Activated gamma-delta T cell (primary cell): ENCODE results near the gene ZNF384.

Experiments used
- DNase-seq: peaks from one replicate; lab custom pipeline; 2025; lab: John Stamatoyannopoulos, UW

The ZNF384 gene

DNA sequence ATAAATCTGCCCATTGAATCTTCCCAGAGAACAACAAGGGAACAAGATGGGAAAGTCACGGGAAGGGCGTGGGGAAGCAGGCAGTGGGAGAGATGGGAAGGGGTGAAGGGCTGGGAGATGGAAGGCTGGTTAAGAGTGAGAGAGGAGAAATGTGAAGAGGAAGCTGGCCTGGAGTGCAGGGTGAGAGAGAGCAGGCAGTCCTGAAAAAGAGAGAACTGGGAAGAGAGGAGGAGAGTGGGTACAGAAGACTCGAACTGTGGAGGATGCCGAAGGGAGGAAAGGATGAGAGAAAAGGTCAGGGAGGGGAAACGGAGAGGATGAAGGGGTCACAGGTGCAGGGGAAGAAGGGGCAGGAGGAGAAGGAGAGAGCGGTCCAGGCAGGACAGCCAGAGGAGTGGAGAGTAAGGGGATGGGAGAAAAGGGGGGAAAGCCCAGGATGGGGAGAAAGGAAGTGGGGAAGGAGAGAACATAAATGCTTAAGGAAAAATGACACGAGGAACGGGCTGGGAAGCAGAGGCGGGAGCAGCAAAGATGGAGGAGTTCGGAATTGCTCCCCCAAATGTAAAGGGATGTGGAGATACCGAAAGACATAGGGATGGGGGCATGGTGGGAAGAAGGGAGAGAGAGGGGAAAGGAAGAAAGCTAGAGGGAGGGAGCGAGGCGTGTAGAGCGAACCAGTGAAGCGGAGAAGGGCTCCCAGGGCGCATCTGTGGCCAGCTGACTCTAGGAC, 10.2 kb upstream of the ZNF384 start:
- DNase-seq, result no peak

DNA sequence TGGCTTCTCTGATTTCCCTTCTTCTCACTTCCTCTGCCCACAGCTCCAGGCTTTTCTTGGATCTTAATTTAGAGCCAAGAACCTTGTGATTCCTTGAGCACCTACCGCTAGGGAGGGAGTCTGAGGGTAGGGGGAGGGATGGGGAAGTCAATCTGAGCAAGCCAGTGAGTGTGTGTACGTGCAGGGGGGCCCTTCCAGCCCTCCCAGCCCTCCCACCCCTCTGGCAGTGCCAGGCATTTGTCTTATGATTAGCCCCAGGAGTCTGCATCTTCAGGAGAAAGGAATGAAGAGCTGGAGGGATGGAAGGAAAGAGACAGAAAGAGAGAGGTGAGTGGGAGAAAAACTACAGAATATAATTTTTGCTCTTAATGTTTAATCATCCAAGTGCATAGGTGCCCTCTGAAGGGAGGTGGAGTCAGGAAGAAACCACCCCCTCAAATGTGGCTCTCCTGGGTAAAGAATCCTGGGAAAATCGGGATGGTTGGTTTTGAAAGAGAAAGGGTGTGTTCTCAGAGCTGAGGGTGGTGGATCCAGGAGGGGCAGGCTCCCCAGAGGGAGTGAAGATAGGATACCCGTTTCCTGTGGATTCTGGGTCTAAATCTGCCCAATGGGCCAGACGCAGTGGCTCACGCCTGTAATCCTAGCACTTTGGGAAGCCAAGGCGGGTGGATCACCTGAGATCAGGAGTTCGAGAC, 9.3 kb upstream of the ZNF384 start:
- no peak for DNase-seq

DNA sequence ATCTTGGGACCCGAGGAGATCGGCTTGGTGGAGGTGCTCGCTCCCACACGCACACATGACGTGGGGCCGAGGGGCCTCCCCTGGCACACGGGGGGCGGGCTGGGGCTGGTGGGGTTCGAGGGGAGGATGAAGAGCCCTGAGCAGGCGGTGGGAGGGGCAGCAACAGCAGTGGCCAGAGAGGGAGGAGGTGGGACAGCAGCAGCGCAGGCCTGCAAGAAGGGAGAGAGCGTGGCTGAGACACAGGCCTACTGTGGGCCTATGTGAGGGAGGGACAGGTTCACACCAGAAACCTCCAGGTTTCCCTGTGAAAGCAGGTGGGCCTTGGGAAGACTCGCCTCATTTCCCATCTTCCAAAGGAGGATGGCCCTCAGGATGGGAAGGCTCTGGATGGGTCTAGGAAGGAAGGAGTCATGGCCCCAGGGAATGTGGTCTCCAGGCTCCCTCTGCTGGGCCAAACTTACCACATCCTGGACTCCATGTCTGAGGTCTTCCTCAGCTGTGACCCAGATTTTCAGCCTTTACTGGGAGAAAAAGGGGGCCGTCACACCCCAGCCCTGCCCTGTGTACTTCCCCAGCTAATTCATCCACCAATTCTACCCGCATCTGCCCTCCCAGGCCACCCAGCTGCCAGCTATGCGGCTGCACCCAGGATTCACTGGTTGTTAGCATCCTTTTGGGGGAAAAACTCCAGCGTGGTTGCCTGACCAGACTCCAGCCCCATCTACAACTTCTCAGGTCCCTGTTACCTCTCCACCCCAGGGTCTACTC, 8.6 kb upstream of the ZNF384 start:
- no peak for DNase-seq

DNA sequence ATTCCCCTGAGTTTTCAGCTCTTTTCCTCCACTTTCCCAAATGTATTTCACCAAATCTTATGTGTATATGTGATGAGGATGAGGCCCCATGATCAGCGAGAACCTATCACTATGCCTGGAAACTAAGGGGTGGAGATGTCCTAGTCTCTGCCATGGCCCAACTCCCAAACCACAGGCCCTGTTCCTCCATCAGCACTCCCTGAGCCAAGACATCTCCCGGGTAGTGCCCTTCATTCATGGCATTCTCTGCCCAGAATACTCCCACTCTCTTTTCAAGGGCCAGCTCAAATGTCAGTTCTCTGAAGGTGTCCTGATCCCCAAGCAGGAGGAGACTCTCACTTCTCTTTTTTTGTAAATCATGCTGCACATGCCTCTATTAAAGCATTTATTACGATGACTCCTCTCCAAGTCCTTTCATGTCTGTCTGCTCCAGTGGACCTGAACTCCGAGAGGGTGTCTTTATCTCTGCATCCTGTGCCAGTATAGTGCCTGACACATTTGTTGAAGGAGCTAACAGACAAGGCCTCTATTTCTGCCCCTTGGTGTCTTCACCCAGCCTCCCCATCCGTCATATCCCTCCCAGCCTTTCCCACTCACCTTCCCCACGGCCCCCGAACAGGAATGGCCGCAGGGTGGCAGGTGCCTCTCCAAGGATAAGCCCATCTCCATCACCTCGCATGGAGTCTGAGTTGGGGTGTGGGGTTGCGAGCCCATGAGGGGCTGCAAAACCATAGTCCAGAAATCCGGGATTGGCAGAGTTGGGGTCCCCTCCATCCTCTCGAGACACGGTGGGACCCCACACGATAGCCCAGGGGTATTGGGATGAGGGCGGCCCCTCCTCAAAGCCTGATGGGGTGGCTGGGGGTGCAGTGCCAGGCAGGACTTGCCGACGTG, 7.8 kb upstream of the ZNF384 start:
- no peak for DNase-seq

DNA sequence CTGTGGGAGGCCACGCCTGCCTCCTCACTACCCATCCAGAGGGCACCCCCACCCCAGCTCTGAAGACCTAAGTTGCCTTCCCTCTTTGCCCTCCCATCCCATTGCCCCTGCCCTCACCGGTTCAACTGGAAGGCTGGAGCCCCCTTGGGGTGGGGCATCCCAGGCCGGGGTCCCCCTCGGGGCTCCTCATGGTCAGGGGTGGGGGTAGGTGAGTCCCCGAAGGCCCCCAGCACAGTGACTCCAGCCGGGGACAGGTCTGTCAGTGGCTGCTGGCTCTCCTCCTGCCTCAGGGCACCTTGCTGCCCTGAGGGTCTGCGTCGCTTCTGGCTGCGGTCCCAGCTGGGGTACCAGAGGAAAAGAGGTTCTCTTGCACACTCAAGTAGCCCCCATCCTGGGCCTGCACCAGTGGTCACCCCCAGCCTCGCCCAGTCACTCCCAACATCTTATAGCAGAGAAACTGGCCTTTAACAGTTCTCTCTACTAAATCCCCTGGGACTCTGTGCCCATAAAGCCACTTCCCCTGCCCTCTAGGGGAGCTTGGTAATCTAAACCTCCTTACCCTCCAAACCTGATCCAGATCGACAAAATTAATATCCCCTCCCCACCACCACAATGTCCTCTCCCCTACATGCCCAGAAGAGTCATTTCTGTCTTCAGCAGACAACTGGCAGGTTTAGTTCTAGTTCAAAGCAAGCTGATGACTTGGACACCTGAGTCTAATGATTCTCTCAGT, 6.3 kb upstream of the ZNF384 start:
- no peak for DNase-seq

DNA sequence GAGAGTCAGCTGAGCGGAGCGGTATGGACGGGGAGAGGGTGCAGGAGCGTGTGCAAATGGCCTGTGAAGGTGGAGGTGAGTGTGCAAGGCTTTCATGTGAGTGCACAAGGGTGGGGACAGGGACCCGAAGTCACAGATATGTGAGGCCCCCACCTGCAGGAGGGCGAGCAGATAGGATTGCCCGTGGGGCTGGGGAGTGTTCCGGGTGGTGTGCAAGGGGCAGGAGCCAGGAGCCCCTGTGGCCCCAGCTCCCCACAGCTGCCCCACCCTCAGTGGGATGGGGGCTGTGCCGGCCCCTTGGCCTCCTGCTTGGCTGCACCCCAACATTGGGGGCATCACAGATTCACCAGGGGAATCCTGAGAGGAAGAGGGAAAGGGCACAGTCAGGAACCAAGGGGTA, 5.5 kb upstream of the ZNF384 start:
- DNase-seq, result no peak

DNA sequence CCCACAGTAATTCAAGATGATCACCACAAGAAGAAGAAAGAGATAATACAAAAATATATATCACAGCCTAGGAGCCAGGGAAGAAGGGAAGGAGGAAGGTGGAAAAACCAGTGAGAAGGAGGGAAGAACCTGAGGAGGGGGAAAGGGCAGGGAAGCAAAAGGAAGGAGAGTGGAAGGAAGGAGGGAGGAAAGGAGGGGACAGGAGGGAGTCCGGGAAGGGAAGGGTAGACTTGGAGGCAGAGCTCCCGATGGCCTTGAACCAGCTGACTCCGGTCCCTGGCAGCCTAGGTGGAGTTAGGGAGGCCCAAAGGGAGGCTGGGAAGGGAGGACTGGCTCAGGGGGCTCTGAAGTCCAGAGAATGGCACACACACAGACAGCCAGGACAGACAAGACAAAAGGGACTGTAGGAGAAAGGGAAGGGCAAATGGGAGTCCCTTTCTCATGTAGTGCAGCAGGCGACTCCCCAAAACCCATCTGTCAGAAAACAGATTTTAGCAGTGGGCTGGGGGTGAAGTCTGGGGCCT, 4.7 kb upstream of the ZNF384 start:
- DNase-seq, result no peak

DNA sequence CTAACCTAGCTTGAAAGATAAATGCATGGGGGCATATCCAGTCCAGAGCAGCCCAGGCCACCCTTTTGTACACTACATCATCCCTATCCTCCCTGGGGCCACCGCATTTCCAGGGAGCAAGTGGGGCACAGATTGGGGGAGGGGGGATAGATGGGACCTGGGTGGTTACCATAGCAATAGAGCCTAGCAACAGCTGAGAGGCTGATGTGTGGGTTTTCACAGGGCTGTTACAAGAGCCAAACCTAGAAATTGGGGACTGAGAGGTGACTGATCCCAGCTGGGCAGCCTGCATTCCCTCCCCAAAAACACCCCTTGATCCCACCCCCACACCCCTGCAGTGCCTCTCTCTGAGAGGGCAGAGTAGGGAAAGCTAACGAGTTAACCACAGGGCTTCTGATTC, 3.7 kb upstream of the ZNF384 start:
- no peak for DNase-seq

DNA sequence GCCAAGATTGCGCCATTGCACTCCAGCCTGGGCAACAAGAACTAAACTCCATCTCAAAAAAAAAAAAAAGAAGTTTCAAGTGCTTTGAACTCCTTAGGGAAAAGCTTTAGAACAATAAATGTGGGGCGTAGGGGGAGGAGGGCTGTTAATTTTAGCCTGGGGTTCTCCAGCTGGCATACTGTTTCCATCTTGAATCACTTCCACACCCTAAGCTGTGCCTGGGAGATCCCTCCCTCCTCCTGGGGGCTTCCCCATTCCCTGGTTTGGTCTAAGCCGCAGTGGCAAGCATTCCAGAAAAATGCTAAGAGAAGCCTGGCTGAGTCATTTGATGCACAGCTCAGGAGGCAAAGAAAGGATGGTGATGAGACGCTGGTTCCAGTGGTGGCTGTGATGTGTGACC, 2.3 kb upstream of the ZNF384 start:
- DNase-seq, result no peak

DNA sequence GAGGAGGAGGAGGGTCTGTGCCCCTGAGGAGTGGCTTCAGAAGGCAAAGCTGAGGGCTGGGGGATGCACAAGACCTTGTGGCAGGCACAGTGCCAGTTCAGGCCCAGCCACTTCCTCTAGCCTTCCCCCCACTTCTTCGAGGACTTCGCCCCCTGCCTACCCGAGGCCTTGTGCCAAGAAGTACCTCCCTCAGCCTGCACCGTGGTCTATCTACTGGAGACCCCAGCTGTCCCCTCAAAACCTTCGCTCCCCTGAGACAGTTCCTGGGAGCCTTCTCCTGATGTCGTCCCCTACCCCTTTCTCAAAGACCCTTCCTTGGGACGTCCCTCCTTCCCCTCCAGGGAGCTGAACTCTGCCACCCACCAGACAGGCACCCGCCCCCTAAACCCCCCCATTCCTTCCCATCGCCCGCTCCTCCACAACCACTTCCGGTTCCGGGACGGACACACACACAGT, 604 bp downstream of the ZNF384 start:
- no peak for DNase-seq

DNA sequence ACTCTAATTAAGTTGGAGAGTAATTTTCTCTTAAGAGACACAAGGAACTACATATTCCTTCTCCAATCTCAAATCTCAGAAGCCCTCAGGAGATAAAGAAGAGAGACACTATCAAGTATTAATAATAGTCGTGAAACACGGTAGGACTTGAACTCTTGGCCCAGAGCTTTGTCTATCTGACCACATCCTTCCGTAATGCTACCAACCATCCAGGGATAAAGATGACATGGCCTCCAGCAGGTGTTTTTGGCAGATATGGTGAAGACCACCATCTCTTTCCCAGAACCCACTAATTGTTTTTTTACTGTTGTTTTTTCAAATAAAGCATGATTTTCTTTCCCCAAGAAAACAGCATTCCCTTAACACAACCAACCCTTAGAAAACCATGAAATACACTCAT, 3.4 kb downstream of the ZNF384 start:
- DNase-seq, result no peak

DNA sequence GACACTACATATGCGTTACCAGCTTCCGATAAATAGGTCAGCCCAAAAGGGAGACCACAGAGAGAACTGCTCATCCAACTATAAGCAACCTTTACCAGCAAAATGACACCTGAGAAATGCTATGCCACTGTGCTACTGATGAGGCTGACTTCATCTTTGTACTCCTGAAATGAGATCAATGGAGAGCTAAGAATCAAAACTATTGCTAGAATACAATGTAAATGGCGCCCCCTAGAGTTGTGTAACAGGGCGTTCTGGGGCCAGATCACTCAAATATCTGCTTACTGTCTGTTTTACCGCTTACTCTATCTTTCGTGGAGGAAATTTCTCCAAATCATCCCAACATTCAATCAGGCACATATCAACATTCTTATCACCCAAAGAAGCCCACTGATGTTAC, 4.6 kb downstream of the ZNF384 start:
- DNase-seq, result no peak

DNA sequence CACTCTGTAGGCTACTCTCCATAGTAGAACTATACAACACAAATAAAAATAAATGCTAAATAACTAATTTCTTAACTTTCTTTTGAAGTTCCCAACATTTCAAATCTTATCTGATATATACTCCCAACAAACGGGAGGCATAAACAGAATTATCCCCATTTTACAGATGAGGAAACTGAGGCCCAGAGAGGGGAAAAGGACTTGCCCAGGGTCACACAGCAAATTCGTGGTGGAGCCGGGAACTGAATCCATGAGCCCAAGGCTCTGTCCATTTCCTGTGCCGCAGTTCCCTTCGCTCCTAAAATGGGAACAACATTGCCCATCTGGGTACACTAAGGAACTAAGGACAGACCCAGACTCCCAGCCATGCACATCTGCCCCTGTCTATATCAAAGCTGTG, 12.2 kb downstream of the ZNF384 start:
- no peak for DNase-seq

DNA sequence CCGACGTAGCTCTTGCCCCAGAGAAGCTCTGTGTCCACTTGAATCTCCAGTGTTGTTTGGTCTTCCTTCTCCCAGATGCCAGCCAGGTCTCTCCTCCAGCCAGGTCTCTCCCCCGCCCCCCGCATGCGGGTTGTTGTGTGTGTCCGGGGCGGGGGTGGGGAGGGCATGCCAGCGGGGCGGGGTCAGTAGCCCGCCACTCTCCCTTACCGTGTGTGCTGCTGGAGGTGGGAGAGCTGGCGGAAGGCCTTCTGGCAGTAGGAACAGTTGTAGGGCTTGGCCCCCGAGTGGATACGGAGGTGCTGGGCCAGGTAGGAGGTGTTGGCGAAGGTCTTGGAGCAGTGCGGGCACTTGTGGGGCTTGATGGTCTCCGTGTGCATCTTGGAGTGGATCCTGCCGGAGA, 17.0 kb downstream of the ZNF384 start:
- no peak for DNase-seq

DNA sequence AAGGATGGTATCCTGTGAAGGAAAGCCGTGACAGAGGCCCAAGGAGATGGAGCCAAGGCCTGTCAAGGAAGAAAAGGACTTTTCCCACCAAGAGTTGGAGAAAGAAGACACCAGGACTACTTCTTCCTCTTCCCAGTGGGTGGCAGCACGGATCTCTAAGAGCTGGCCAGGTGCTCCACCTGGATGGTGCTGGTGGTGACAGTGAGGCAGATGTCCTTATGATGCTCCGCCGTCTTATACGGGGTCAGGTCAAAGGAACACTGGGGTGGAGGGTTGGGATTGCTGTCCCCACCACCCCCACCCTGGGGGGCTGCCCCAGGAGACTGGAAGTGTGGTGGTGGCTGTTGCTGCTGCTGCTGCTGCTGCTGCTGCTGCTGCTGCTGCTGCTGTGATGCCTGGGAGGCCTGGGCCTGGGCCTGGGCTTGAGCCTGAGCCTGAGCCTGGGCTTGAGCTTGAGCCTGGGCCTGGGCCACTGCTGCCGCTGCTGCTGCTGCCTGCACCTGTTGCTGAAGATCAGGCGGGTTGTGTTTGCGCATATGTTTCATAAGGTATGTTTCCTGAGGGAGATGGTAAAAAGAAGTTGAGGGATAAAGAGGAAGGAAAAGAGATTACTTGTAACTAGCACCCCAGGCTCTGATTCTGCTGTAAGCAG, 21.5 kb downstream of the ZNF384 start:
- DNase-seq, result no peak

DNA sequence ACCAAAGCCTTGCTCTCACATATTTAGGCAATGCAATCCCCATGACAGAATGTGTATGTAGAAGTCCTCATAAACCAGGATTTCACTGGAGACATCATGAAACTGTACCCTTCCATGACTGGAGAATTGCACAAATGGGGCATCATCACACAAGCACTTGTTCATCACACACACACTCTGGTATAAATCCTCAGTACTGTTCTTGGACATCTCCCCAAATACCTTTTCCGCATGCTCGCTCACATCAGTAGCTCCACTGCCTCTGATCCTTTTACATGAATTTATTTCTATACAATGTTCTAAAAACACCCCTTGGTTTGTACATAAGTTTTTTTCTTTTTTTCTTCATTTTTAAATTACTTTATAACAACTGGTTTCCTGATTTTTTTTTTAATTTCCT, 23.0 kb downstream of the ZNF384 start:
- DNase-seq, result no peak

DNA sequence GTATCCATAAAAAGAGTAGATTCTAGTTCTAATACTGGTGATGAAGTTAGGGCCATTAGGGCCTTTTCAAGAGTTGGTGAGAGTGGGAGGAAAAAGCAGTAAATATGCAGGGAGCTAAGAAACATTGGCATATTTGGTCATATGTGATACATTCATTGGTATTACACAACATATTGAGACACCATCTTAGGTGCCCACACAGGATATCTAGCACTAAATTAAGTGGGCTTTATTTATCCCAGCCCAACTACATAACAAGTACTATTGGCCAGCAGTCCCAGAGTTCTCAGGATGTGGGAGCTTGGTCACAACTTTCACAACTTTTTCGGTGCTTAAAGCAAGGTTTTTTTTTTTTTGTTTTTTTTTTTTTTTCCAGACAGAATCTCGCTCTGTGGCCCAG, 24.3 kb downstream of the ZNF384 start:
- DNase-seq, result no peak

DNA sequence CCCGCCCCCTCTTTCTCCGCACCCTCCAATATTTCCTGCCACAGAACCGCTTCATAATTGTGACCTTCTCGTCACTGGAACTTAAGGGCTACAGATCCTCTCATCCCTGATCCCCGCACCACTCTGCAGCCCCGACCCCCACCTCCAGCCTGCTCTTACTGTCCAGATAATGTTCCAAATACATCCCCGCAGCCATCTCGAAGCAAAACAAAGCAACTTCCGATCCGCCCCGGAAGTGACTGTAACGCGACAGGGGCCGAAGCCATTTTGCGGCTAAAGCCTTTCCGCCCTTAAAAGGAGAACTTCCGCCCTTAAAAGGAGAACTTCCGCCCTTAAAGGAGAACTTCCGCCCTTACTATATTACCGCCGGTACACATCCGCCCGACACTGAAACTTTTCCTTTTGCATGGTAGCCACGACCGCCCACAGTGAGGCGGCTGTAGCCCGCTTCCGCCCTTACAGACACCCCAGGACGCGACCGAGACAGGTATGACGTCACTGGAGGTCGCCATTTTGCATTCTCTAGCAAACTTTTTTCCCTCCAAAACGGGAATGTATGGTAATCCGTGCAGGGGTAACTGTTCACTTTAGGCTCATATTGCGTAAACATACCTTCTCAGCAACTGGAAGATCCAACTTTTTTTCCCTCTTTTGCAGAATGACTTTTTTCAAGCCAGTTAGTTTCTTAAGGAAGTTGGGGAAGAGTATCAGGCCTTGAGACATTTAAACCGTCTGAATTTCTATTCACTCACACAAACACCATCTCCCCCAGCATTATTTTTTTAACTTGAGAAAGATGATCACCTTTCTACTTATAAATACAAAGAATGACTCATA, 26.1 kb downstream of the ZNF384 start, which contains the start of gene ING4:
ING4 (minus strand) TSS at position 214 of the 837 bp plus-strand sequence; CDS start at position 196, 18 bp downstream.
- DNase-seq, result peak; percentile 82

DNA sequence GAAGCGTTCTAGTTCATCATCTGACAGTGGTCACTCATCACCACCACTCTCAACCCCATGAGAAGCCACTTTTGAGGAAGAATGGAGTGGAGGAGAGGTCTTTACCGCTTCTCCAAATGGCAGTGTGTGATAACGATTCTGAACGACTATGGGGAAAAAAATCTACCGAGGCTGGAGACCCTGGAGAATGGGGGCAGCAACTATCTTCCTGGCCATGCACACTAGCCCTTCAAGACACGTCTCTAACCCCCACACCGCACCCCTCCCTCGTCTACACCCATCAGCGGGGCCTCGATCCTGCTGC, 26.6 kb downstream of the ZNF384 start:
- DNase-seq, result no peak

DNA sequence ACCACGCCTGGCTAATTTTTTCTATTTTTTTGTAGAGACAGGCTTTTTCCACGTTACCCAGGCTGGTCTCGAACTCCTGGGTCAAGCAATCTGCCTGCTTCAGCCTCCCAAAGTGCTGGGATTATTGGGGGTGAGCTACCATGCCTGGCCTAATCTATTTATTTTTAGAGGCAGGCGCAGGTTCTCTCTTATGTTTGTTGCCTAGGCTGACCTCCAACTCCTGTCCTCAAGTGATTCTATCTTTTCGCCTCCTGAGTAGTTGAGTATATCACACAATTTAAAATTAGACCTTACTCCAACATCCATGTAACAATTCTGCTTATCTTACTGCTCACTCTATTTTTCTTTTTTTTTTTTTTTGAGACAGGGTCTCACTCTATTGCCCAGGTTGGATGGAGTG, 35.2 kb downstream of the ZNF384 start:
- no peak for DNase-seq
